HG03439 (cell line): ENCODE data around the gene POLR3F.
"Not testable (repeated sequence)": the region's sequence is repeated elsewhere in the genome, so short reads cannot be mapped to it uniquely, and the experiment has no call there.

Experiments used
- ATAC-seq: cut with Tn5 transposase; IDR thresholded peaks from one replicate; pipeline ENCODE4 v1.9.1; 2021; ENCODE audit warnings: mild to moderate bottlenecking, moderate library complexity; ENCODE audit not compliant: unreplicated experiment

POLR3F gene

GRCh38 chr20:18466894-18467730 is at the start of gene POLR3F, which contains the start of gene DZANK1:
POLR3F (plus strand) TSS chr20:18467390; CDS start chr20:18467507, 117 bp downstream.
DZANK1 (minus strand) TSS chr20:18467030; CDS start chr20:18465358, 1,672 bp downstream.
- ATAC-seq = peak; percentile 96

- ATAC-seq = no peak
Observed at GRCh38 chr20:18421608-18422007, 45.6 kb upstream of the POLR3F start.

GRCh38 chr20:18427214-18427613 is 40.0 kb upstream of the POLR3F start:
- ATAC-seq = no peak

GRCh38 chr20:18428490-18429173 is 38.6 kb upstream of the POLR3F start:
- ATAC-seq = no peak

- ATAC-seq = no peak
Observed at GRCh38 chr20:18430172-18430826, 36.9 kb upstream of the POLR3F start.

- no peak for ATAC-seq
Observed at GRCh38 chr20:18431206-18431605, 36.0 kb upstream of the POLR3F start.

GRCh38 chr20:18436847-18437246 is 30.3 kb upstream of the POLR3F start:
- ATAC-seq = no peak

GRCh38 chr20:18440403-18440802 is 26.8 kb upstream of the POLR3F start:
- no peak for ATAC-seq

GRCh38 chr20:18443886-18444285 is 23.3 kb upstream of the POLR3F start:
- no peak for ATAC-seq

- no peak for ATAC-seq
Observed at GRCh38 chr20:18456600-18456999, 10.6 kb upstream of the POLR3F start.

GRCh38 chr20:18465536-18466200 is 1.5 kb upstream of the POLR3F start:
- no peak for ATAC-seq

GRCh38 chr20:18466574-18466893 is 656 bp upstream of the POLR3F start:
- peak; percentile 30 for ATAC-seq

GRCh38 chr20:18477218-18477617 is 10.0 kb downstream of the POLR3F start:
- ATAC-seq = no peak

GRCh38 chr20:18477821-18478220 is 10.6 kb downstream of the POLR3F start:
- ATAC-seq = no peak

- ATAC-seq = no peak
Observed at GRCh38 chr20:18481596-18481995, 14.4 kb downstream of the POLR3F start.

- no peak for ATAC-seq
Observed at GRCh38 chr20:18488301-18488700, 21.1 kb downstream of the POLR3F start.

GRCh38 chr20:18496042-18496441 is 28.9 kb downstream of the POLR3F start:
- ATAC-seq = no peak

- ATAC-seq = peak; percentile 95
Observed at GRCh38 chr20:18496740-18497592, 29.8 kb downstream of the POLR3F start, which contains the start of gene RBBP9. RBBP9 (minus strand) TSS chr20:18497225; CDS start chr20:18497167, 58 bp downstream.

- no peak for ATAC-seq
Observed at GRCh38 chr20:18497603-18498002, 30.4 kb downstream of the POLR3F start.

GRCh38 chr20:18501672-18502071 is 34.5 kb downstream of the POLR3F start:
- ATAC-seq = not testable (repeated sequence)
